ENCODE measurements around the gene SPTB.

The SPTB gene

DNA sequence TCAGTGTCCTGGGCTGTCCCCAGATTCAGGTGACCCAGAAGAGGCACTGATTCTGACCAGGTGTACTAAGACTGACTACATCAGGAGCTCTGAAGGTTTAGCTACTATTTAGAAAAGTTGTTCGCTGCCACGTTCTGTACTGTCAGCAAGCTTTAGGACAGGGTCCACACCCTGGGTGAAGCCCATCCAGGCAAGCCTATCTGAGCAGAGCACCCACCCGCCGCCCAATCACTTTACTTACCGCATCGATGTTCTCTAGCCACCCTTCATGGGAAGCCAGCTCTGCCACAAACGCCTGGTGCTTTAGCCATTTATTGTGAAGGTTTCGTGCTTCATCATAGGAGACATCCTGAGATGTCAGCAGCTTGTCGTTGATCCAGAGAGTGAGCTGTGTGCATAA lies 95.7 kb downstream of the SPTB start:
- DNase-seq (ENCODE audit: low read depth): no peak

DNA sequence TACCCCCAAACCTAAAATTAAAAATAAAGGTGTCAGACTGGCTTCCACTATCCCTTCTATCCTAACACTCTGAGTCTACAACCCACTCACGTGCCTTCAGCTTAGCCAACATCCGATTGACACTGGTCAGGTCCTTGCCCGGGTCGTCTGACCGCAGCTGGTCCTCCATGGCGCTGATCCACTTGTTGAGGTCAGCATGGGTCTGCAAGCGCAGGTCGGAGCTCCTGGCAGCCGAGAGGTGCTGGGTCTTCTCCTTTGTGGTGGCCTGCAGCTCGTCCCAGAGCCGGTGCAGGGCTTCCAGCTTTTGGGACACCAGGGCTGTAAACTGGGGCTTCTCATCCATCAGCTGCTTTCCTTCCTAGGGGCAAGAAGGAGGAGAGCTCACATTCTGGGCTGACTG lies 97.5 kb downstream of the SPTB start:
- no peak overlapping the region for H3K4me3 ChIP-seq (ENCODE audit: low read length)
- TF ChIP-seq, protein P1, sequence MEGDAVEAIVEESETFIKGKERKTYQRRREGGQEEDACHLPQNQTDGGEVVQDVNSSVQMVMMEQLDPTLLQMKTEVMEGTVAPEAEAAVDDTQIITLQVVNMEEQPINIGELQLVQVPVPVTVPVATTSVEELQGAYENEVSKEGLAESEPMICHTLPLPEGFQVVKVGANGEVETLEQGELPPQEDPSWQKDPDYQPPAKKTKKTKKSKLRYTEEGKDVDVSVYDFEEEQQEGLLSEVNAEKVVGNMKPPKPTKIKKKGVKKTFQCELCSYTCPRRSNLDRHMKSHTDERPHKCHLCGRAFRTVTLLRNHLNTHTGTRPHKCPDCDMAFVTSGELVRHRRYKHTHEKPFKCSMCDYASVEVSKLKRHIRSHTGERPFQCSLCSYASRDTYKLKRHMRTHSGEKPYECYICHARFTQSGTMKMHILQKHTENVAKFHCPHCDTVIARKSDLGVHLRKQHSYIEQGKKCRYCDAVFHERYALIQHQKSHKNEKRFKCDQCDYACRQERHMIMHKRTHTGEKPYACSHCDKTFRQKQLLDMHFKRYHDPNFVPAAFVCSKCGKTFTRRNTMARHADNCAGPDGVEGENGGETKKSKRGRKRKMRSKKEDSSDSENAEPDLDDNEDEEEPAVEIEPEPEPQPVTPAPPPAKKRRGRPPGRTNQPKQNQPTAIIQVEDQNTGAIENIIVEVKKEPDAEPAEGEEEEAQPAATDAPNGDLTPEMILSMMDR (conservative IDR thresholded peaks at IDR 0.05; ENCODE audit: low read length): no peak
- no peak for DNase-seq (ENCODE audit: low read depth)

More for the DNA sequence above, 95.7 kb downstream of the SPTB start:
- TF ChIP-seq, protein P1 (conservative IDR thresholded peaks at IDR 0.05; ENCODE audit: low read length): no peak
- H3K4me3 ChIP-seq (ENCODE audit: low read length): no peak overlapping the region

DNA sequence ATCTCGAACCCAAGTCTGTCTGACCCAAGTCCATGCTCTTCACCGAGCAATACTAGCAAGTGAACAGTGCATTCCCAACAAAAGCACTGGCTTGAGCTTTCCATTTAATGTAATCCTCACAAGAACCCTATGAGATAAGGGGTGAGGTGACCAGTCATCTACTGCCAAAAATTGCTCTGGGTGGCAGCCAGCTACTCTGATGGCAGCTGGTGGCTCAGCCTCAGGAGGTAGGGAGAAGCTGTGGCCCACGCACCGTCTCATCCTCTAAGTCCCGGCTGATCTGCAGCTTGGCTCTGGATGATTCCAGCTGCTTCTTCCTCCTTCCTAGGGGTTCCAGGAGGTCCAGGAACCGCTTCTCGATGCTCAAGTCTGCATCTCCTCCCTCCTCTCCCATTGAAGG lies 100.2 kb downstream of the SPTB start:
- no peak for DNase-seq (ENCODE audit: low read depth)
- H3K4me3 ChIP-seq (ENCODE audit: low read length): no peak overlapping the region
- TF ChIP-seq, protein P1 (conservative IDR thresholded peaks at IDR 0.05; ENCODE audit: low read length): no peak

DNA sequence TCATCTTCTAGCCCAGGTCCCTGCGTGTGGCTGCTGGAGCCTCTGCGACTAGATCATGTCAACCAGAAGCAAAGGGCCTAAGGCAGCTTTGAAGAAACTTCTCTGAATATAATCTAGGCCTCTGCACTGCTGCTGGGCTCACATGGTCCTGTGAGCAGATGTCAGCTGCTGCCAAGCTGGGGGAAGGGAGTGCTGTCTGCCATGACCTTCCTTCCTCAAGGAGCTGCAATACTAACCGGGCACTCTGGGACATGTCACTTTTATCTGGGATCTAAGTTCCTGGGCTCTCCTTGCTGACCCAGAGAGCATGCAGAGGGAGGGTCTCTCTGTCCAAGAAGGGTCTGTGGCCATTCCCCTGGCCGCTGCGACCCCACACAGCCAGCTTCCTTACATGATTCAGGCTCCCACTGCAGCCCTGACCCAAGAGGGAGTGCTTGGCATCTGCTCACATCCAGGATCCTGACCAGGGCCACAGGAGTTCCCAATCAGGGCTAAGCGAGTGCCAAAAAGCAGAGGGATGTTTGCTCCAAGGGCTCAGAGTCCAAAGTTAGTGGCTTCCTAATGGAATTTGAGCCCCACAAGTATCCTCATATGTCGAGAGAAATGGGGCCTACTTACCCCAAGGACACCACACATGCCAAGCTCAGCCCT lies 101.5 kb downstream of the SPTB start:
- TF ChIP-seq, protein P1 (conservative IDR thresholded peaks at IDR 0.05; ENCODE audit: low read length): no peak
- no peak overlapping the region for H3K4me3 ChIP-seq (ENCODE audit: low read length)
- DNase-seq (ENCODE audit: low read depth): no peak

DNA sequence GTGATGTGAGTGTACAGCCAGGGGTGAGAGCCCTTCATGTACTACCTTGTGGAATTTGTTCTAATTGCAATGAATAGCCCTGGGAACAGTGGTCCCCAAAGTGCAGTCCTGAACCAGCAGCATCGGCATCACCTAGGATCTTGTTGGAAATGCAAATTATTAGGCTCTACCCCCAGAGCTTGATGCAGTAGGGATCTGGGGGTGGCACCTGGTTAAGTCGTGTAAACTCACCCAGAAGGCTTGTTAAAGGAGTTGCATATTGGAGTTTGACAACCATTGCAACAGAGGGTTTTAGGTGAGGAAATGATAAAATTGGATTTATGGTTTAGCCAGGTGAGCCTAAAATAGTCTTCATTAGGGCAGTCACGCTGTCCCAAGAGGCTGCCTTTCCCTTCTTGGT lies 102.2 kb downstream of the SPTB start:
- TF ChIP-seq, protein P1 (conservative IDR thresholded peaks at IDR 0.05; ENCODE audit: low read length): no peak
- H3K4me3 ChIP-seq (ENCODE audit: low read length): no peak overlapping the region
- DNase-seq (ENCODE audit: low read depth): no peak

DNA sequence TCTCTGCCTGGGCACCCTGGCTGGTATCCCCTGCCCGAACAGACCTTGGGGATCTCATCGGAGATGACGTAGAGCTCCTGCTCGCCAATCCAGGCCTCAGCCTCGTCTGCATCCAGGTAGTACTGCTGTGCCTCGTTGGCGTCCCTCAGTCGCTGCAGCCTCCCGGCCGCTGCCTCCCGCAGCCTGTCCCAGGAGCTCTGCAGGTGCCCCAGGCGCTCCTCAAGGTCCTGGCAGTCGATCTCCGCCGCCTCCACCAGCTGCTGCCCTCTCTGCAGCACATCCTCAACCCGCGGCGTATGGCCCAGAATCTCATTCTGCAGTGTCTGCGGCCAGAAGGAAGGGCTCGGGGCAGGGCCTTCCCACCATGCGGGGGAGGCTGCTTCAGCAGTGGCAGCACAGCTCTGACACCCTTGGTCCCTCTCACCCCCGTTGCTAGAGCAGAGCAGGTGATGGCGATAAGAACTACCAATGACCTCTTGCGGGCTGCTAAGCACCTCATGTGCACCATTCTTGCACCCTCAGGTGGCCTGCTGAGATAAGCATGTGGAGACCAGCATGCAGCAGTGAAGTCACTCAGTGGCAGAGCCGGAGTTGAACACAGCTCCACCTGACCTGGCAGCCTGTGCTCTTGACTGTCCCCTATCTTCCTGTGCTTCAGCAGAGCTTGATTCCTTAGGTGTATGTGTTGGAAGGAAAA lies 104.5 kb downstream of the SPTB start:
- DNase-seq (ENCODE audit: low read depth): no peak
- TF ChIP-seq, protein P1 (conservative IDR thresholded peaks at IDR 0.05; ENCODE audit: low read length): no peak
- no peak overlapping the region for H3K4me3 ChIP-seq (ENCODE audit: low read length)

DNA sequence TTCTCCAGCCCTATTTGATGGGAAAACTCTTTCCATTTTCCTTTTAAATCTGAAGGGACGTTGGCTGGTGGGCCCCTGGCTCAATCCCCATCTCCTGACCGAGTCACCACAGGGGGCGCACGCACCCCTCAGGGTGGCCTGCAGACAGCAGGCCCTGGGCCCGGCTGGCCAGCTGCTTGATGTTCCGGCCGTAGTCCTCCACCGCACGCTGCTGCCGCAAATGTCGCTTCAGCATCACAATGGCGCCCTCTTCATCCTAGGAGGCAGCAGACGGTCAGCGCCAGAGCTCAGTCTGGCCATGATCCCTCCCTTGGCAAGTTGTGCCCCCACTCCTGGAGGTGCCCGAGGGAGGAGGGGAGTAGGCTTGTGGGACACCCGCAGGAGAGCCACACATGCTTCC lies 105.4 kb downstream of the SPTB start:
- TF ChIP-seq, protein P1 (conservative IDR thresholded peaks at IDR 0.05; ENCODE audit: low read length): no peak
- no peak for DNase-seq (ENCODE audit: low read depth)
- H3K4me3 ChIP-seq (ENCODE audit: low read length): no peak overlapping the region
